ENCODE data around the gene SCML2.
"Not testable (repeated sequence)": the region's sequence is repeated elsewhere in the genome, so short reads cannot be mapped to it uniquely, and the experiment has no call there.

Gene SCML2

DNA sequence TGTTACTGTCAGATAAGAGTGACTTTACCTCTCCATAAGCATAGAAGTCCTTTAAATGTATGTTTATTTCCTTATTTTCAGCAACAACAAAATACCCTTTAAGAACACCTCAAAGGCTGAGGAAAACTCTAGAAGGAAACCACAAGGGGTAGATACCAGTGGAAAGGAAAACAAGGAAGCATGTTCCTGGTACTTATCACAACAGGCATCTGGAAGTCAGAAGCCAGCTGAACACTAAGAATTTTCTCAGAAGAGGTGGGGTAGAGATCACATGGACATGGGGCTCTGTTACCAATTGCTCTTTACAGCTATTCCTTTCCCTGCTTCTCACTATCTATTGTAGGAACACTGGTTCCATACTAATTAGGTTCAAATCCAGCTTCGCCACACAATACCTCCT is 82.3 kb downstream of the SCML2 start:
- in situ Hi-C loops (cut with MboI; ENCODE audit: low sequenced_read_pairs): no loop called here

DNA sequence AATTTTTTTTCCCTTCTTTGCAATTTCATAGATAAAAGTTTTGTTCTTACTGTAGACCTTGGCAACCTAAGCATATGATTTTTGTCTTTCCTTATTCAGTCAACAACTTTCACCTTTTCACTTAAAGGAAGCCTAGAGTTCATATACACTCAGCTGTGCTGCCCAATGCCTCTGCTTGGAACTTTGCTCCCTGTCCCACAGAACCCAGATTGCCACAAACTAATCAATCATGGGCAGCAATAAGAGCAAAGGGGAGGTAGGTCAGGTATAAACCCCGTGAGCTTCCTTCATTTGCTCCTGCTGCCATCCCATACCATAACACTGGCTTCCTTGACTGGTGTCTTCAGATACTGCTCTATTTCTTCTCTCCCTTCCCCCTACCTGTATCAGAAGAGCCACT is 82.8 kb downstream of the SCML2 start:
- in situ Hi-C loops (cut with MboI; ENCODE audit: low sequenced_read_pairs): no loop called here

DNA sequence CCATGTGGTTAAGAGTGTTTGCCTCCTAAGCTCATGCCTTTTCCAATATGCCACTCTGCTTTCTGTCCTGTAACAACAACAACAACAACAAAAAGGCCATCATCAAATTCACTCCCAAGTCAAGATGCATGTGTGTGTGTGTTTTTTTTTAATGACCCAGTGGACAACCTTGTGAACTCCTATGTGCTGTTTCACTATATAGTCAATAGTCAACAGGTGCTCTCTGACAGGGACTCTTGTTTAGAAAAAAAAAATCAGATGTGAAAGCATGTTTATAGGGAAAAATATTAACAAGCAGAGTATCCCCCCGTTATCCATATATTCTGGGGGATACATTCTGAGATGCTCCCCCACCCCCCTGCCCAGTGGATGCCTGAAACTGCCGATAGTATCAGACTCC is 83.2 kb downstream of the SCML2 start:
- in situ Hi-C loops (cut with MboI; ENCODE audit: low sequenced_read_pairs): no loop called here

DNA sequence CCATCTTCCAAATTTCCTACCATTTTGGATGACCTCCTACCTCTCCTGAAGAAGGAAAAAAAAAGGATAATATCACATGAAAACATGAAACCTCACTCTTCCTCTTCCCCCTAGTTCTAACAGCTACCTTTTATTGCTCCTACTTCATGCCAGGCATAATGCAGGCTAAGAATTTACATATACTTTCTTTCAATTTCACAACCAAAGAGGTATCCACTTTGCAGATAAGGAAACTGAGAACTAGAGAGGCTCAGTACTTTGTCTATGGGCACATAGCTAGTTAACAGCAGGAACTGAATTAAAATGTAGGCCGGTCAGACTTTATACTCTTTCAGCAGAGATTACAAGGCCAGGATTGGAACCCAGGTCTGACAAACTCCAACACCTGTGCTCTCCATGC is 99.4 kb downstream of the SCML2 start:
- in situ Hi-C loops (cut with MboI; ENCODE audit: low sequenced_read_pairs): no loop called here

DNA sequence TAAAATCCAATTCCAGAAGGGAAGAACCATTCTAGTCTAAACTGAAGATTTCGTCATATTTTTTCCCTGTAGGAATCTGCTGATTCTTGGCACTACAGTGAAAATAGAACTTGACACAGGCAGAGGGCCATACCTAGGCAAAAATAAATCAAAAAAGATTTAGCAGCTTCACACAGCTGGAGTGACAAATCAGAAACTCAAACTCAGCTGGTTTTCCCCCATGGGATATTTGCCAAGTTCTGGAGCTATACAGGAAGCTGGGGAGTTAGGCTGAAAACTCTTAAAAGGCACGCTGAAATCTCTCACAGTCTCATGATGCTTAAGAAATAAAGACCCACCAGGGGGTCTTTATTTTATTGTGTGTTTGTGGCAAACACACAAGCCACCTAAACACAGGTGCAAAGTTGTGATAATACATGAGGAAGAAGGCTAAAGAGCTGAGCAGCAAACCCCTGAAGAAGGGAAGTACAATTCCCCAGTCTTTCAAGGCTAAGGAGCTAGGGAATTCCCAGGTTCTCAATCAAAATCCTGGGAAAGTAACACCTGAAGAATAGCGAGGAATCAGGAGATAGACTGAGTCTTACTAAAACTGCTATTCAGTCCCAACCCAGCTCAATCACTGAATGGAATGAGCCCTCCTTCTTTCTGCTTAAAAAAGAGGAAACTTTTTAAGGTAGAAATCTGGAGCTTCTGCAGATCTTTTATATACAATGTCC is 101.7 kb downstream of the SCML2 start:
- in situ Hi-C loops (cut with MboI; ENCODE audit: low sequenced_read_pairs): no loop called here

DNA sequence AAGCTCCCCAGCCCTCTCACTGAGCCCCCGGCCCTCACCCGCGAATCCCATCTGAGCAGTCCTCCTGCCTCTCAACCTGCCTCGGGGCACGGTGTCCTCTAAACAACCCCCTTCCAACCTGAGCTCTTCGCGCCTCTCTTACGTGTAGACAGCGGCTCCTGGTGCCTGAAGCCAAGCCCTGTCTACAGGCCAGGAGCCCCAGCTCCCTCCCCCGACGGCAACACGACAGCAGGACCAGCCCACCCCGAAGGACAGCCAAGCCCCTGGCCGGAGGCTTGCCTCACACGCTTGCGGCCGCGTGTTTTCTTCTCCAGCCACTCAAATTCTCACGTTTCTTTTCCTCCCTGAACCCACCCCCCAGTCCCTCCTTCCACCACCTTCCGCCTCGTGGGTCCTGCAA is 124.8 kb downstream of the SCML2 start:
- in situ Hi-C loops (cut with MboI; ENCODE audit: low sequenced_read_pairs): not testable (repeated sequence)

DNA sequence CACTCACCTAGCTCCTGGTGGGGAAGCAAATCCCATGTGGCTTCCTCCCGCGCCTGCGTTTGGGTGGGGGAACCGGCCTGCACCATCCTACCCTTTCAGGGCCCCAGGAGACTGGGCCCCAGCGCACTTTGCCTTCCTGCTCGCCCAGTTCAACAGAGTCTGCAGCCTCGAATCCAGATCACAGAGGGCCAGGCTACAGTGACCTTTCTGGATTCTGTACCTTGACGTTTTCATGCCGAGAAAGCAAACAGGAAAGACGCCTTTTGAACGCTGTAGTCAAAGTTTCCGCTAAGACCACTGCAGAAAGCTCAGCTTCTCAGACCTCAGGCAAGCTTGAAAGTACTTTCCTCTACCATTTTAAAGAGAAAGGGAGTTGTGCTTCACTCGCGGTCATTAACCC is 126.4 kb downstream of the SCML2 start:
- in situ Hi-C loops (cut with MboI; ENCODE audit: low sequenced_read_pairs): no loop called here

DNA sequence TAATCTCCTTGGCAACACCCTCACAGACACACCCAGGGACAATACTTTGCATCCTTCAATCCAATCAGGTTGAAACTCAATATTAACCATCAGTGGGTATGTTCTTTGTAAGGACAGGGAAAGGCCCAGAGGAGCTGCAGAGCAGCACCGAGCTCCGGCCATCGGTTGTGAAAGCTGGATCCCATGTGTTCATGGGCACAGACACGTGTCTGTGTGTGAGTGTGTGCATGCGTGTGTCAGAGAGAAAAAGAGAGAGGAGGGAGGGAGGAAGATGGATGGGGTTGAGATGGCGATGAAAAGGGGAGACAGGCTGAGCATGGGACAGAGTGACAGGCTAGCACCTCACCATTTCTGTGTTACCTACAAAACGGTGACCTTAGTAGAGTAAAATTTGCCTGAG is 127.0 kb downstream of the SCML2 start:
- in situ Hi-C loops (cut with MboI; ENCODE audit: low sequenced_read_pairs): no loop called here

DNA sequence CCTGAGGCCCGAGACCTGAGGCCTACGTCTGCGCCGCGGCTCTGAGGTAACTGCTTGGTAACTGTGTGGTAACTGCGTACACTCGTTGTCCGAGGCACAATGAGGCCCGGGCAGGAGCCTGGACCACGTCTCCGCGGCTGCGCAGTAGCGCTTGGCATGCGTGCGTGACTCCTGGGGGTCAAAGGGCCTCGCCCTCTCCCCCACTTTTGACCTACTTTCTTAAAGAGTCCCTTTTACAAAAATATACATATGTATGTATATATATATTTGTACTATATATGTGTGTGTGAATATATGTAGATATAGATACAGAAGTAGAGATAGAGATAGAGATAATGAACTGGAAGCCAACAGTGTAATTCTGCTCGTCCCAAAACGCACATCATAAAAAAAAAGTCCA is 133.7 kb downstream of the SCML2 start, which contains the start of gene BEND2:
Gene BEND2, minus strand, starts transcription at position 101 of the 400 bp plus-strand sequence. CDS start 136 bp downstream, outside the sequence.
- in situ Hi-C loops (cut with MboI; ENCODE audit: low sequenced_read_pairs): no loop called here

DNA sequence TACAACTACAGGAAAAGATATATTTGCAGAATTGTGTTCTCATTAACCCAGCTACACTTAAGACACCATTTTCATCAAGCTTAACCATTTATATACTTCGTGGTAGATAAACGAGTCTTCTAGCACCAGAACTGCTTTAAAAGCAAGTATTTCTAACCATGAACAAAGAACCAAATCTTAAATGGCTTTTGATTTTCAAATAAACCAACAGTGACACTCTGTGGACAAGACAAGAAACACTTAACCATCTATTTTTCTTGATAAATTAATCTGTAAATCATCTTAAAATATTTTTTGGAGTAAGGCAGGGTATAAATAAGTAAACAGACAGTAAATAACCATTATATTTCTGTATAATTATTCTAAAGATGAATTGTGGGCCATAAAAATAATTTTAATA is 144.0 kb downstream of the SCML2 start:
- in situ Hi-C loops (cut with MboI; ENCODE audit: low sequenced_read_pairs): no loop called here

DNA sequence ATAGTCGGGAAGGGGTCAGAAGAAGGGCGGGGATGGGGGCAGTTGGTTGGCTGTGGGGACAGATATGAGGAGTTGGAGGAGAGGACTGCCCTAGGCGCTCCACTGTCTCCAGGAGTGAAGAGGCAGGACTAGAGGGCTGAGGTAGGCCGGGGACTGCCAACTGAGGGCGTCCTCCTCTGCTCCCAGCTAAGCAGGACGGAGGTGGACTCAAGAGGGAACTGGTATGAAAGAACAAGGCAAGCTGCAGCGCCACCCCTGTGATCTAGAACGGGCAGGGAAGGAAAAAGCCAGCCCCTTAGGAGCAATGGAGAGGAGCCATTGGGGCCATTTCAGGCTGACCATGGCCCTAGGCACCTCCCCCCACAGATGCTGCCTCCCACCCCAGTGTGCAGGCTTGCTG is 147.8 kb downstream of the SCML2 start:
- in situ Hi-C loops (cut with MboI; ENCODE audit: low sequenced_read_pairs): no loop called here

DNA sequence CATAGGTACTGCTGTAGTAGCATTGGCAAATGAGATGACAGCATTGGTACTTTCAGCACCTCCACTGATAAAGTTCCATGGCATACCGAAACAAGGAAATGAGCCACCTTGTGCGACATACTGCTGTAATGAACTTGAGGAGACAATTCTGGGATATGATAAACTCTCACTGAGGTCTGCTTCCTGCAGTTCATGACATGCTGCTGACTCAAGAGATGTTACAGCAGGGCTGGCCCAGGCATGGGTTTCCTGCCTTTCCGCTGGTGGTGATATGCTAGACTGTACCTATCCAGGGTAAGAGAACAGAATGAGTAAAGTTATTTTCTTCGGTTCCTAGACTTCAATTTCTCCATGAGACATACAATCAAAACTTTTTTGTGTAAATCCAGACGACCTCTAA is 150.9 kb downstream of the SCML2 start:
- in situ Hi-C loops (cut with MboI; ENCODE audit: low sequenced_read_pairs): no loop called here

DNA sequence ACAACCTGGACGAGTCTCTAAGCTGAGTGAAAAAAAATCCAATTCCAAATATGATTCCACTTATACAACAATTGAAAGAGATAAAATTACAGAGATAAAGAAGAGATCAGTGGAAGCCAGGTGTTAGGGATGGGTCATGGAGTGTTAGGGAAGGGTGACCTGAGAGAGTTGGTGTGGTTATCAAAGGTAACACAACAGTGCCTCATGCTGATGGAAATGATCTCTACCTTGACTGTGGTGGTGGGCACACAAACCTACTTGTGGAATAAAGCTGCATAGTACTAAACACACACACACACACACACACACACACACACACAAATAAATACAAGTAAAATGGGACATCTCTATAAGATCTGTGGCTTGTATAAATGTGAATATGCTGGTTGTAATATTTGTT is 159.8 kb downstream of the SCML2 start:
- in situ Hi-C loops (cut with MboI; ENCODE audit: low sequenced_read_pairs): no loop called here
